SJCRH30 (cell line): ENCODE measurements around the gene ZC3H4. TPM values are rescaled to one million over a fixed set of nuclear protein-coding genes. Genes with fewer than 3 reads are reported as not detected.
"Not testable (repeated sequence)": the region's sequence is repeated elsewhere in the genome, so short reads cannot be mapped to it uniquely, and the experiment has no call there.

ENCODE experiments used
- DNase-seq, 2 experiments: peaks; one replicate each; pipeline ENCODE4 v3.0.0-alpha.2; 2015 to 2020
- H3K27ac ChIP-seq: fragments of 250-450 bp; sonication (Bioruptor Pico); 2 replicates; pipeline ENCODE4 v1.5.1; 2020; ENCODE audit warnings: mild to moderate bottlenecking, moderate library complexity
- H3K27me3 ChIP-seq: fragments of 250-450 bp; sonication (Bioruptor Pico); 2 replicates; pipeline ENCODE4 v1.5.1; 2020; ENCODE audit warnings: mild to moderate bottlenecking, moderate library complexity
- H3K36me3 ChIP-seq: fragments of 250-450 bp; sonication (Bioruptor Pico); 2 replicates; pipeline ENCODE4 v1.5.1; 2020; ENCODE audit warnings: mild to moderate bottlenecking, moderate library complexity
- H3K4me1 ChIP-seq: fragments of 250-450 bp; sonication (Bioruptor Pico); 2 replicates; pipeline ENCODE4 v1.5.1; 2020; ENCODE audit warnings: mild to moderate bottlenecking, moderate library complexity
- H3K4me3 ChIP-seq: fragments of 250-450 bp; sonication (Bioruptor Pico); 2 replicates; pipeline ENCODE4 v1.5.1; 2020; ENCODE audit warnings: mild to moderate bottlenecking, moderate library complexity
- H3K9me3 ChIP-seq: fragments of 250-450 bp; sonication (Bioruptor Pico); replicated peaks from 2 replicates; pipeline ENCODE4 v1.5.1; 2020; ENCODE audit warnings: mild to moderate bottlenecking, moderate library complexity
- total RNA-seq: library from RNA; depleted of rRNA; stranded (reverse); fragments of >200 nt; shearing (Covaris generic); gene quantifications from 2 replicates; pipeline ENCODE4 v1.2.3, GENCODE V29; 2014

ZC3H4 gene
- total RNA-seq, 1 experiment from 2014 or later, result 21.2 TPM

DNA sequence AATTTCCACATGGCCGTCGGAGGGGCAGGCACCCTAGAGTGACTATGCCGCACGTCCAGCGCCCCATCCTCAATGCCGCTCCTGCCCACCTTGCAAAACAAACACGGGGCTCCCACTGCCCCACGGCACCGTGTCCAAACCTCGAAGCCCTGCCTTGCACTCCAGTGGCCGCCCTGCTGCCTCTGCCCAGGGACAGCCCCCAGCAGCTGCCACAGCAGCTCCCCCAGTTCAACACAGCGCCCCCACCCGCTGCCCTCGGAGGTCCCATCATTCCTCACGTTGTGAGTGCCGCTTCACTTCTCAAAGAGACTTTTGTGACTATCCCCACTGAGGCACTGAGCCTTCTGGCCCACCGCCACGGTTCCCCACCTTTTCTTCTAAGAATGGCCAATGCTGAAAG lies 42.8 kb downstream of the ZC3H4 start:
- DNase-seq, result no peak
- Histone ChIP-seq H3K27ac (no peak overlapping the region), H3K4me3 (no peak overlapping the region), H3K4me1 (no peaks in the 10 kb centered on the region), H3K27me3 (no peaks in the 10 kb centered on the region), H3K9me3 (no peaks in the 10 kb centered on the region), H3K36me3 (peaks cover 37% of the 10 kb centered on the region)

DNA sequence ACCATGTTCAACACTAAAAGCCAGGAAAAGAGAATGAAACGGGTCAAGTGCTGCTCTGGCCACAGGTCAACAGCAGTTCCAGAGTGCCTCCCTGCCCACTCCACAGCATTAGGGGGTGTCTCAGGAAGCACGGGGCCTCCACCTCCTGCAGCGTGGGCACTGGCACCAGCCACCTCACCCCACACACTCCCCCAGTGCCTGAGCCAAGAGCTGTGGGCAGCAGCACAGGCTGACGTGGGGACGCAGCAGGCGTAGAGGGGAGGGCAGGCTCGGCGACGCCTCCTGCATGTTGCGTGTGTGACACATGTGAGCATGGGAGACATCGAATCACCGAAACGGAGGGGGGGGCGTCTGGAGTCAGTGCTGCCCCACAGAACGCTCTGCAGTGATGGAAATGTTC lies 43.8 kb downstream of the ZC3H4 start:
- Histone ChIP-seq H3K4me3 (no peak overlapping the region), H3K27me3 (no peaks in the 10 kb centered on the region), H3K27ac (no peak overlapping the region), H3K9me3 (no peaks in the 10 kb centered on the region), H3K4me1 (no peaks in the 10 kb centered on the region), H3K36me3 (peaks cover 32% of the 10 kb centered on the region)
- no peak for DNase-seq

DNA sequence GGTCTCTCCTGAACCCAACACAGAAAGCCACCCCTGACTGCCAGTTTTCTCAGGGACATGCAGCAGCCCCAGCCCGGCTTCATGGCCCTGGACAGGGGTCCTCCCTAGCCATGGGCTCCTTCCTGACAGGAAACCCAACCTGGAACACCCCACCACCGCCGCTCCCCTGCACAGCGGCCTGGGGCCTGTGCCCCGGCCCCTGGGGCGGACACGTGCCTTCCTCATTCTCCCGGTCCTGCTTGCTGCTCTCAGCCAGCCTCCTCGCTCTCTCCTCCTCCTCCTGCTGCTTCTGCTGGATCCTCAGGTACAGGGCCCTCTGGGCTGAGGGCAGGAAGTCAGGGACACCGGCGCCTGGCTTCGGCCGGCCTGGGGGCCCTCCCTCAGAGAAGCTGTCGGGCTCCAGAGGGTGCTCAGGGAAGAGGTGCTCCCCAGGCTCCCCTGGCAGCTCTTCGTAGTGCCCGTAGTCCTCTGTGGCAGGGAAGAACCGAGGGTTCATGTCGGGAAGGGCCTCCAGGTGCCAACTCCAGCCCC lies 44.6 kb downstream of the ZC3H4 start:
- H3K36me3 ChIP-seq, result peaks cover 37% of the 10 kb centered on the region
- no peaks in the 10 kb centered on the region for H3K9me3 ChIP-seq
- no peak overlapping the region for H3K27ac ChIP-seq
- no peak overlapping the region for H3K4me3 ChIP-seq
- no peaks in the 10 kb centered on the region for H3K4me1 ChIP-seq
- DNase-seq, result no peak
- no peaks in the 10 kb centered on the region for H3K27me3 ChIP-seq

DNA sequence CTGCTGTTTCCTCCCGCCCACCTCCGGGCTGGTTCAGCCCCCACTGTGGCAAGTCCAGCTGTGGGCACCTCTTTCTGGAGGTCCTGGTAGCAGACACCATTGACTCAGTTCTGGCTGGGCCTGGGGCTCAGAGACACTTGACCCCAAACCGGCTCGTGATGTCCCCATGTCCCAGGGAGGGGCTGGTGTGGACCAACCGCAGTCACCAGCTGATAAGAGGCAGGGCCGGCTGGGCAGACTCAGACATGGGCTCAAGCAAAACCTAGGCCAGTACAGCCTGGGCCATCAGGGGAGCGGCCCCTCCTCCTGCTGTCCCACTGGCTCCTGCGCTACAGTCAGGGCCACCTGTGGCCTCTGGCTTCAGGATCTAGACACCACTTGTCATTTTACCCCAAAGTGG lies 45.3 kb downstream of the ZC3H4 start:
- Histone ChIP-seq H3K27ac (no peak overlapping the region), H3K9me3 (no peaks in the 10 kb centered on the region), H3K27me3 (no peaks in the 10 kb centered on the region), H3K4me1 (no peaks in the 10 kb centered on the region), H3K36me3 (peaks cover 36% of the 10 kb centered on the region), H3K4me3 (no peak overlapping the region)
- DNase-seq, result no peak

DNA sequence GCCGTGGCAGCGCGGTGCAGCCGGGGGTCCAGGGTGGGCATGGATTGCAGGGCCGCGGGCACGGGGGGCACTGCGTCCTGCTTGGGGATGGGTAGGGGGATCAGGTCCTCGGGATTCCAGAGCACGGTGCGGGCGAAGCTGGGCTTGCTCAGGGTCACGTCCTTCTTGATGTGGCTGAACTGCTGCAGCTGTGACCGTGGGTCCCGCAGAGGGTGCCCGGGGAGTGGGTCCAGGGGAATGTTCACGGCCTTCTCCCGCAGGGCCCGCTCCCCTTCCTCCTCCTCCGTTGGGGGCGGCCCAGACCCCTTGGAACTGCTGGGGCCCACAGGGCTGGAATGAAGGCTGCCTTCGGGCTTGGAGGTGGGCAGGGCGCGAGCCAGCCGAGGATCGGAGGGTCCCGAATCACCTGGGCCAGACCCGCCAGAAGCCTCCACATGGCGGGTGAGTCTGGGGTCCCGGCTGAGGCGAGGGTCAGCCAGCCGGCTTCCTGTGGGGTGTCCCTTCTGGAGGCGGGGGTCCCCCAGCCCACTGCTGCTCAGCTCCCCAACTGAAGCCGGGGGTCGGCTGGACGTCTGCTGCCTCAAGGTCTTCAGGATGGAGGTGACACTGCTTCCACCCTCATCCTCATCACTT lies 46.2 kb downstream of the ZC3H4 start:
- H3K4me3 ChIP-seq, result no peak overlapping the region
- peaks cover 31% of the 10 kb centered on the region for H3K36me3 ChIP-seq
- no peak overlapping the region for H3K27ac ChIP-seq
- no peaks in the 10 kb centered on the region for H3K9me3 ChIP-seq
- H3K27me3 ChIP-seq, result no peaks in the 10 kb centered on the region
- no peaks in the 10 kb centered on the region for H3K4me1 ChIP-seq
- no peak for DNase-seq

DNA sequence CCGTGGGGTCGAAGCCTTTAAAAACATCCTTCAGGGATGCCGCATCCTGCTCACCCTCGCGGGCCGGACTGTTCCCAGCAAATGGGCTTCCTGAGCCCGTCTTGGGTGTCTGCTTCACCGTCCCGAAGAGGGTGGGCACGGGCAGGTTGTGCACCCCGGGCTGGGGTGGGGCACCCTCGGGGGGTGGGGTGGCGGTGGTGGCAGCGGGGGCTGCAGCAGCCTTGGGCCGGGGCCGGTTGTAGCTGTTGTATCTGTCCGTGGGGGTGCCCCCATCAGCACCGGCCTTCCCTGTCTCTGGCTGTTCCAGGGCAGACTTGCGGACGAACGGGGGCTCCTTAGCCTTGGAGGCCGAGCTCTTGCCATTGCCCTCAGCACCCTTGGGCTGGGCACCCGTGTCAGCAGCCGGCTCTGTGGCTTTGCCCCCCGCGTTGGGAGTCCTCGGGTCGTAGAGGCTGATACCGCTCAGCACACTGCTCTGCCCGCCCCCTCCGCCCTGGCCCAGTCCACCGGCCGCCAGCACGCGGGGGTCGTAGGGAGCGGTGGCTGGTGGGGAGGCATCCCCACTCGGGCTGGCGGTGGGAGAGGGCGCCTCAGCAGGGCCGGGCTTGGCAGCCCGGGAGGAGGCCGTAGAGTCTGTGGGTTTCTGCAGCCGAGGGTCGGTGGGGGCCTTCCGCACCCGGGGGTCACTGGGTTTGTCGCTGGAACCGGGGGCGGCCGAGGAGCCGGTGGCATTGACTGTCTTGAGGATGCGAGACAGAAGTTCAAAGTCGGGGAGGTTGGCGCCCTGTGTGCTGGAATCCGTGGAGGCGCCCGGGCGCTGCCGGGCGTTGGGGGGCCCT lies 47.0 kb downstream of the ZC3H4 start:
- no peak for DNase-seq
- no peaks in the 10 kb centered on the region for H3K27me3 ChIP-seq
- H3K4me1 ChIP-seq, result no peaks in the 10 kb centered on the region
- no peak overlapping the region for H3K27ac ChIP-seq
- no peaks in the 10 kb centered on the region for H3K9me3 ChIP-seq
- no peak overlapping the region for H3K4me3 ChIP-seq
- H3K36me3 ChIP-seq, result peaks cover 29% of the 10 kb centered on the region

DNA sequence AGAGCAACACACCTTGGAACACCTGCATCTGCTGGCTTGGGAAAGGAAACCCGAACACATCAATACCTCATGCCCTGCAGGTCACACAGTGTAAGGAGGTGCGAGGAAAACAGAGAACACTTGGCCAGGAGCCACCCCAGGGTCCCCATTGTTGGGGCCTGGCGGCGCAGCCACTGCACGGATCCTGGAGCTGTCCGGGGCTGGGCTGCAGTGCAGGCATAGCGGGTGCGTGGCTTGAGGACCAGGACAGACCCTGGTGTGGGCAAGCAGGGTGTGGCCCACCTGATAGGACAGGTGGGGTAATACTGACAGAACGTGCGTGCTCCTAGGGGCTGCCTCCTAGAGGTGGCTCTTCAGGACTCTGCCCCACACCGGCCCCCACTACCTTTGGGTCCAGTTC lies 48.3 kb downstream of the ZC3H4 start:
- no peaks in the 10 kb centered on the region for H3K9me3 ChIP-seq
- H3K27me3 ChIP-seq, result no peaks in the 10 kb centered on the region
- no peak for DNase-seq
- peaks cover 25% of the 10 kb centered on the region for H3K36me3 ChIP-seq
- H3K4me1 ChIP-seq, result no peaks in the 10 kb centered on the region
- H3K27ac ChIP-seq, result no peak overlapping the region
- no peak overlapping the region for H3K4me3 ChIP-seq

DNA sequence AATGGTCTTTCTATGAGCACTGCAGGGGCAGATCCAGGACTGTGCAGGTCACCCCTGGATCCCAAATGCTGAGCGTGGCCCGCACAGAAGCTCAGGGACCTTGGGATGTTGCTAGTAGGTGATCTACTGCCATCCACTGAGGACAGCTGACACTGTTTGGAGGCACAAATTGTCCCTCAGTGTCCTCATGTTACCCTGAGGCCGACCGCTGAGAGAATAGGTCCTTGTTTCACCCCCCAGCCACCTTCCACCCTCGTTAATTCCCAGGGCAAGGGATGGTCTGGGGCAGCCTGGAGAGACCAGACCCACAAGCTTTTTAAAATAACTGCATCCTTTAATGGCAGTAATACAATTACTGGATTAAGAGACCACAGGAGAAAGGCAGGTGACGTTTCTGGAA lies 49.7 kb downstream of the ZC3H4 start:
- Histone ChIP-seq H3K4me3 (no peak overlapping the region), H3K27me3 (no peaks in the 10 kb centered on the region), H3K4me1 (no peaks in the 10 kb centered on the region), H3K27ac (no peak overlapping the region), H3K9me3 (no peaks in the 10 kb centered on the region), H3K36me3 (peaks cover 15% of the 10 kb centered on the region)
- DNase-seq, result no peak

DNA sequence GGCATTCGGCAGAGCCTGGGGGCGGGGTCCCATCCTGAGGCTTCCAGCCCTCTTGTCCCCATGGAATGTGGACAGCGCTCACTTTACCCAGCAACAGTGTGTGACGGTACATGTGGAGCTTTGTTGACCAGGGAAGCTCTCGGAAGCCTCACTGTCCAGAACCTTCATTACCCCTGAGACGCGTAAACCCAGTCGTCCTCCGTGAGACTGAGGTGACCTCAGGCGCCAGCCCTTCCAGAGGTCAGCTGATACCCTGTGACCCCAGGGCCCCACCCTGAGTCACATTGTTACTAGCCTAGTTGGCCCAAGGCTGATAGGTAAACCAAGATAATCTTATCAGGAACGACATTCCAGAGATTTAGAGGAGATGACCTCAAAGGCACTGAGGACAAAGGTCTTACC lies 55.0 kb downstream of the ZC3H4 start:
- H3K4me1 ChIP-seq, result 0 out of 2 replicates have a peak, but pooled peaks cover 7% of the 10 kb centered on the region
- no peaks in the 10 kb centered on the region for H3K36me3 ChIP-seq
- H3K4me3 ChIP-seq, result no peak overlapping the region
- H3K9me3 ChIP-seq, result no peaks in the 10 kb centered on the region
- no peak overlapping the region for H3K27ac ChIP-seq
- no peak for DNase-seq
- H3K27me3 ChIP-seq, result no peaks in the 10 kb centered on the region

DNA sequence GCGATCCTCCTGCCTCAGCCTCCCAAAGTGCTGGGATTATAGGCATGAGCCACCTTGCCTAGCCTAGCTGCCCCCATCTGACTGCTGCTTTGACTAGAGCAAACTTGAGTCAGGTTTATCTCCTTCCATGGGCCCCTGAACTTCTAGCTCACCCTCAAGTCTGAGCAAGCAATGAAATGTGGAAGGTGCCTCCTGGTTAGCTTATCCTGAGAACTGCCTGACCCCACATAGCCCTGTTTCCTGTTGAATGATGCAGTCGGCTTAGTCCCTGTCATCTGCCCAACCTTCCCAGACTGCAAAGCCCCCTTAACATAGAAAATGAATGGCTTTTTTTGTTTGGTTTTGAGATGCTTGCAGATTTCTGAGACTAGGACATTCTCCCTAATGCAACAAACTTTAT lies 56.2 kb downstream of the ZC3H4 start:
- Histone ChIP-seq H3K4me1 (0 out of 2 replicates have a peak, but pooled peaks cover 7% of the 10 kb centered on the region), H3K4me3 (no peak overlapping the region), H3K27me3 (no peaks in the 10 kb centered on the region), H3K36me3 (no peaks in the 10 kb centered on the region), H3K9me3 (no peaks in the 10 kb centered on the region), H3K27ac (no peak overlapping the region)
- DNase-seq, result no peak

DNA sequence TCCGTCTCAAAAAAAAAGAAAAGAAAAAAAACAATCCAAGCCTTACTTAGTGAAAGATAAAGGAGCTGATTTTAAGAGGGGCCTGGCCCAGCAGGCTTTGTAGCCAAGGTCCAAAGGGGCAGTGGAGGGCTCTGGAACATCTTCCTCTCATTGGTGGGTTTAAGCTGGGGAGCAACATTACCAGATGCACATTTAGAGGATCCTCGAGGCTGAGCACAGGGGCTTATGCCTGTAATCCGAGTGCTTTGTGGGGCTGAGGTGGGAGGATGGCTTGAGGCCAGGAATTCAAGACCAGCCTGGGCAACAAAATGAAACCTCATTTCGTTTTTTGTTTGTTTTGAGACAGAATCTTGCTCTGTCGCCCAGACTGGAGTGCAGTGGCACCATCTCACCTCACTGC lies 57.2 kb downstream of the ZC3H4 start:
- Histone ChIP-seq H3K4me1 (0 out of 2 replicates have a peak, but pooled peaks cover 7% of the 10 kb centered on the region), H3K27me3 (no peaks in the 10 kb centered on the region), H3K4me3 (no peak overlapping the region), H3K36me3 (no peaks in the 10 kb centered on the region), H3K9me3 (no peaks in the 10 kb centered on the region), H3K27ac (no peak overlapping the region)
- DNase-seq, result peak; percentile 48 to 58

DNA sequence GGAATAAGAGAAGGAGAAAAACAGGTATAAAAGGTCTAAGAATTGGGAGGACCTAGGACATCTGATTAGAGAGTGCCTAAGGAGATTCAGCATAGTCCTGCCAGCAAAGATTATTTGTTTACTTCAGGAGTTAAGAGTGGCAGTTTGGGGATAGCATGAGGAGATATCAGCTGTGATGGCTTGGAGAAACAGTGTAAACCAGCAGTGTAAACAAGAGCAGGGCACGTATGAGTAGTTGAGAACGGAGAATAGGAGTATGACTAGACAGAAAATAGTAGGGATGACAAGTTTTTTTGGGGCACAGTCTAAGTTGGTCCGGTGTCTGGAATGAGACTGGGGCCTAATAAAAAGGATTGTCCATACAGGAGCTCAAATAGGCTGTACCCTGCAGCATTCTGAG lies 63.0 kb downstream of the ZC3H4 start:
- H3K9me3 ChIP-seq, DNase-seq, H3K4me3 ChIP-seq, H3K4me1 ChIP-seq, H3K36me3 ChIP-seq, H3K27ac ChIP-seq, H3K27me3 ChIP-seq: not testable (repeated sequence)

DNA sequence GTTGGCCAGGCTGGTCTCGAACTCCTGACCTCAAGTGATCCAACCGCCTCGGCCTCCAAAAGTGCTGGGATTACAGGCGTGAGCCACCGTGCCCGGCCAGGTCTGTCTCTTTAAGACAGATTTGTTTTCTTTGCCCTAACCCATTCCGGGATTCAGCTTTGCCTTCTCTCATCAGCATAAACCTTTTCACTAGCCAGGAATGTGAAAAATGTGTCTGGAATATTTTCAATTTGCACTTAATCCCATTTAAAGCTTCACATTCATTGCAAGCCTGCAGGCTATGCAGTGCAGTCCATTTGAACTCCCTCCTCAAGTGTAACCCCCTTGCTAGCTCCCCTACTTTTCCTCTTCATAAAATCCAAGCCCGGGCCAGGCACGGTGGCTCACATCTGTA lies 64.3 kb downstream of the ZC3H4 start:
- H3K9me3 ChIP-seq, result no peaks in the 10 kb centered on the region
- H3K27ac ChIP-seq, result peak overlapping the region; percentile 13; the same call in 1 of the 2 replicates
- H3K27me3 ChIP-seq, result no peaks in the 10 kb centered on the region
- no peak overlapping the region for H3K4me3 ChIP-seq
- peak; percentile 30 to 45 for DNase-seq
- no peaks in the 10 kb centered on the region for H3K36me3 ChIP-seq
- H3K4me1 ChIP-seq, result peaks cover 2% of the 10 kb centered on the region; the same call in 1 of the 2 replicates

DNA sequence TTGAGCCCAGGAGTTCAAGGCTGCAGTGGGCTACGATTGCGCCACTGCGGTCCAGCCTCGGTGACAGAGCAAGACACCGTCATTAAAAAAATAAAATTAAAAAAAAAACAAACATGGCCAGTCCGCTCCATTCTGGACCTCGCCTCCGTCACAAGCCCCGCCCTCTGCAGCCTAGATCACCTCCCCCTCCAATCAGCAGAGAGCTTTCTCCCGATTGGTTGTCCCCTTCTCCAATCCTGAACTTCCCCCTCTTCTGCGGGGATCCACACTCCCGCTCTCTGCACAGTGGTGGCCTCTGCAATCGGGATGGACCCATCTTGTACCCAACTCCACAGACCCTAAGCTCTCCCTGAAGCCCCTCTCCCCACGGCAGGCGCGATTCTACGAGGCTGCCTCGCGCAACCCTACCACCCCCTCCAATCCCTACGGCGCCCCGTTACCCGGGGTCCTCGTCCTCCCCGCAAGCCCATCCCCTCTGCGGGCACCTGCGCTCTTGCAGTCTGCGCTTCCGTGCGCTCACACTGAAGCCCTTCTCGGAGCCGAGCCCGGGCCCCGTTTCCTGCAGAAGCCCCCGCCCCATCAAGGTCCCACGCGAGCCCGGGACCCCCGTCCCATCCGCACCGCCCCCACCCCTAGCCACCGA lies 65.7 kb downstream of the ZC3H4 start:
- H3K27me3 ChIP-seq, result no peaks in the 10 kb centered on the region
- H3K4me3 ChIP-seq, result peak overlapping the region; percentile 76
- peaks cover 2% of the 10 kb centered on the region; the same call in 1 of the 2 replicates for H3K4me1 ChIP-seq
- H3K27ac ChIP-seq, result no peak overlapping the region
- no peaks in the 10 kb centered on the region for H3K9me3 ChIP-seq
- no peaks in the 10 kb centered on the region for H3K36me3 ChIP-seq
- peak; percentile 87 to 91 for DNase-seq

DNA sequence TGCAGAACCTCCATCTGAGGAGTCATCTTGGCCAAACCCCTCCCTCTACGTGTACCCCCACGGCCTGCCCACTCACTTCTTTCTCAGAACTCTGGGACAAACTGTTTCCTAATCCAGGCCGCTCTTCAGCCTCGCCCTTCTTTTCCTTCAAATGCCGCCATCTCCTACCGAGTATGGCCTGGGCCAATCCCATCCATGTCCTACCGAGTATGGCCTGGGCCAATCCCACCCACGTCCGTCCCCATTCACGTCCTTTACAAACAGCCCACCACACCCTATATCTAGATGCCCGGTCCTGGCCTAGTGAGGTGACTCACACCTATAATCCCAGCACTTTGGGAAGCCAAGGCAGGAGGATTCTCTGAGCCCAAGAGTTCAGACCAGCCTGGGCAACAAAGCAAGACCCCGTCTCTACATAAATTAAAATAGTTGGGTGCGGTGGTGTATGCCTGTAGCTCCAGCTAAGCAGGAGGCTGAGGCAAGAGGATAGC lies 66.3 kb downstream of the ZC3H4 start:
- no peaks in the 10 kb centered on the region for H3K9me3 ChIP-seq
- H3K27me3 ChIP-seq, result no peaks in the 10 kb centered on the region
- peaks cover 2% of the 10 kb centered on the region; the same call in 1 of the 2 replicates for H3K4me1 ChIP-seq
- H3K27ac ChIP-seq, result no peak overlapping the region
- peak overlapping the region; percentile 76 for H3K4me3 ChIP-seq
- DNase-seq, result no peak
- no peaks in the 10 kb centered on the region for H3K36me3 ChIP-seq
